ENCODE data around the gene NOL8.

The NOL8 gene

GRCh38 chr9:92350740-92351133 lies 25.6 kb upstream of the NOL8 start:
- ChIA-PET CTCF (interaction anchor here (0.7 kb wide), 1 partner anchor 368 kb away, joined by 4 read pairs; no protein-coding TSS in a partner anchor), POLR2A (no interaction called here)
- Histone ChIP-seq H3K9me3 (ENCODE audit: control insufficient read depth, insufficient read depth, low read depth, low read length) (no peaks in the 10 kb centered on the region), H3K4me3 (ENCODE audit: low read depth, low read length) (no peak overlapping the region), H3K4me1 (ENCODE audit: control insufficient read depth, insufficient read depth, low read length) (no peaks in the 10 kb centered on the region), H3K36me3 (ENCODE audit: control insufficient read depth in 2 of 2, insufficient read depth in 1 of 2, low read length in 2 of 2) (peaks cover 0 to 21% of the 10 kb centered on the region in 2 experiments), H3K27ac (ENCODE audit: extremely low read depth, low read depth, low read length) (no peak overlapping the region)
- no peak for TF ChIP-seq EGR2 (tag by site-specific recombination; IDR thresholded peaks at IDR 0.05; ENCODE audit: low read depth)
- TF ChIP-seq ZNF600 (tag by site-specific recombination; IDR thresholded peaks at IDR 0.05) = no peak
- TF ChIP-seq ZNF785 (tag by site-specific recombination; IDR thresholded peaks at IDR 0.05) = no peak
- no peak for TF ChIP-seq ZNF354C (tag by site-specific recombination; IDR thresholded peaks at IDR 0.05; ENCODE audit: borderline replicate concordance, low read depth)
- TF ChIP-seq ZNF394 (tag by site-specific recombination; IDR thresholded peaks at IDR 0.05; ENCODE audit: borderline replicate concordance) = no peak
- TF ChIP-seq ZBTB7A (tag by site-specific recombination; IDR thresholded peaks at IDR 0.05; ENCODE audit: low read depth) = no peak
- no peak for TF ChIP-seq ZNF677 (tag by site-specific recombination; IDR thresholded peaks at IDR 0.05)
- no peak for TF ChIP-seq ZSCAN18 (tag by site-specific recombination; IDR thresholded peaks at IDR 0.05)
- no peak for TF ChIP-seq ZNF266 (tag by site-specific recombination; IDR thresholded peaks at IDR 0.05; ENCODE audit: low read depth)
- TF ChIP-seq ZNF560 (tag by site-specific recombination; IDR thresholded peaks at IDR 0.05; ENCODE audit: borderline replicate concordance) = no peak
- TF ChIP-seq SP2 (tag by site-specific recombination; IDR thresholded peaks at IDR 0.05) = no peak

- ChIA-PET POLR2A (no interaction called here), CTCF (interaction anchor here (0.7 kb wide), 1 partner anchor 369 kb away, joined by 4 read pairs; no protein-coding TSS in a partner anchor)
- H3K36me3 ChIP-seq (ENCODE audit: control insufficient read depth in 2 of 2, insufficient read depth in 1 of 2, low read length in 2 of 2) = peaks cover 0 to 21% of the 10 kb centered on the region in 2 experiments
- TF ChIP-seq ZNF324 (tag by site-specific recombination; IDR thresholded peaks at IDR 0.05) (no peak), ZBTB17 (tag by site-specific recombination; IDR thresholded peaks at IDR 0.05) (no peak), ZNF140 (tag by site-specific recombination; IDR thresholded peaks at IDR 0.05) (no peak), PBX3 (CRISPR knock-in tag; IDR thresholded peaks at IDR 0.05) (no peak), ZNF335 (tag by site-specific recombination; conservative IDR thresholded peaks at IDR 0.05) (no peak), FEZF1 (tag by site-specific recombination; IDR thresholded peaks at IDR 0.05) (no peak), ZNF155 (tag by site-specific recombination; IDR thresholded peaks at IDR 0.05) (no peak), ZNF221 (tag by site-specific recombination; IDR thresholded peaks at IDR 0.05; ENCODE audit: borderline replicate concordance) (no peak), ZNF121 (tag by site-specific recombination; IDR thresholded peaks at IDR 0.05) (no peak)
- no peaks in the 10 kb centered on the region for H3K9me3 ChIP-seq (ENCODE audit: control insufficient read depth, insufficient read depth, low read depth, low read length)
- no peak overlapping the region for H3K27ac ChIP-seq (ENCODE audit: extremely low read depth, low read depth, low read length)
- H3K4me3 ChIP-seq (ENCODE audit: low read depth, low read length) = no peak overlapping the region
- no peaks in the 10 kb centered on the region for H3K4me1 ChIP-seq (ENCODE audit: control insufficient read depth, insufficient read depth, low read length)
Measured at GRCh38 chr9:92349771-92350739, 24.9 kb upstream of the NOL8 start.

All from HEK293 (cell line).